ENCODE data around the gene ZNHIT1. TPM values are rescaled to one million over a fixed set of nuclear protein-coding genes. Genes with fewer than 3 reads are reported as not detected.

ZNHIT1 gene
- total RNA-seq, 1 donor from 2014 or later = 66.9 TPM

DNA sequence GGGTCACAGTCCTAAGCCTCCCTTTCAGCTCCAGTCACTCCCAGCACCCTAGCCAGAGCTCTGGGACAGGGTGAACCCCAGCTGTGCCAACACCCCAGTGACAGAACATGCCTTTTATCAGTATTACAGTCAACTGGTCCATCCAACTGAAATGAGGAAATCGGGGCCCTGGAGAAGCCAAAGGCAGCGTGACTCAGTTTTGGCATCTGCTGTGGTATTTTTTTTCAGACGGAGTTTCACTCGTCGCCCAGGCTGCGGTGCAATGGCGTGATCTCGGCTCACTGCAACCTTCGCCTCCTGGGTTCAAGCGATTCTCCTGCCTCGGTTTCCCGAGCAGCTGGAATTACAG, 23.0 kb downstream of the ZNHIT1 start:
- Histone ChIP-seq H3K27me3 (ENCODE audit: control insufficient read depth, insufficient read depth, low read length) (no peaks in the 10 kb centered on the region), H3K4me3 (ENCODE audit: low read depth, low read length) (no peak overlapping the region), H3K36me3 (ENCODE audit: control insufficient read depth, insufficient read depth, low read length) (peaks cover 32% of the 10 kb centered on the region)
- DNase-seq (ENCODE audit: low read depth) = no peak
- FAIRE-seq = no peak
- TF ChIP-seq, protein P1, sequence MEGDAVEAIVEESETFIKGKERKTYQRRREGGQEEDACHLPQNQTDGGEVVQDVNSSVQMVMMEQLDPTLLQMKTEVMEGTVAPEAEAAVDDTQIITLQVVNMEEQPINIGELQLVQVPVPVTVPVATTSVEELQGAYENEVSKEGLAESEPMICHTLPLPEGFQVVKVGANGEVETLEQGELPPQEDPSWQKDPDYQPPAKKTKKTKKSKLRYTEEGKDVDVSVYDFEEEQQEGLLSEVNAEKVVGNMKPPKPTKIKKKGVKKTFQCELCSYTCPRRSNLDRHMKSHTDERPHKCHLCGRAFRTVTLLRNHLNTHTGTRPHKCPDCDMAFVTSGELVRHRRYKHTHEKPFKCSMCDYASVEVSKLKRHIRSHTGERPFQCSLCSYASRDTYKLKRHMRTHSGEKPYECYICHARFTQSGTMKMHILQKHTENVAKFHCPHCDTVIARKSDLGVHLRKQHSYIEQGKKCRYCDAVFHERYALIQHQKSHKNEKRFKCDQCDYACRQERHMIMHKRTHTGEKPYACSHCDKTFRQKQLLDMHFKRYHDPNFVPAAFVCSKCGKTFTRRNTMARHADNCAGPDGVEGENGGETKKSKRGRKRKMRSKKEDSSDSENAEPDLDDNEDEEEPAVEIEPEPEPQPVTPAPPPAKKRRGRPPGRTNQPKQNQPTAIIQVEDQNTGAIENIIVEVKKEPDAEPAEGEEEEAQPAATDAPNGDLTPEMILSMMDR (IDR thresholded peaks at IDR 0.05; ENCODE audit: insufficient read depth, low read length, severe bottlenecking) = no peak

DNA sequence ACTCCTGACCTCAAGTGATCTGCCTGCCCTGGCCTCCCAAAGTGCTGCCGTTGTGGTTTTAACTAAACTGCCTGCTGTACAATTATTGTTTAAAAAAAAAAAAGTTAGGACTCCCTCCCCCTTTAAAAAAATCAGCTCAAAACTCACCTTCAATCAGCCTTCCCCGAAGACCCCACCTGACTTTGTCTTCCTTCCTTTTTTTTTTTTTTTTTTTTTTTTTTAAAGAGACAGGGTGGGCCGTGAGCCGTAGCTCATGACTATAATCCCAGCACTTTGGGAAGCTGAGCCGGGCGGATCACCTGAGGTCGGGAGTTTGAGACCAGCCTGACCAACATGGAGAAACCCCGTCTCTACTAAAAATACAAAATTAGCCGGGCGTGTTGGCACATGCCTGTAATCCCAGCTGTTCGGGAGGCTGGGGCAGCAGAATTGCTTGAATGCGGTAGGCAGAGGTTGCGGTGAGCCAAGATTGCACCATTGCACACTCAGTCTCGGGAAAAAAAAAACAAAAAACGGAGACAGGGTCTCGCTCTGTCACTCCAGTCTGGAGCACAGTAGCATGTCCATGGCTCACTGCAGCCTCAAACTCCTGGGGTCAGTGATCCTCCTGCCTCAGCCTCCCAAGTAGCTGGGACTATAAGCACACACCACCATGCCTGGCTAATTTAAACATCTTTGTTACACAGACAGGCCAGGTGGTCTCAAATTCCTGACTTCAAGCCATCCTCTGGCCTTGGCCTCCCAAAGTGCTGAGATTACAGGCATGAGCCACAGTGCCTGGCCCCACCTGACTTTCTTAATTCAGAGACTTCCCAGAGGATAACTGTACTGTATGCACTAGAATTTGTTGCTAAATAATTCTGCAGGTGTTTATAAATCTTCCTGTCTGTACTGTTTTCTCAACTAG, 23.7 kb downstream of the ZNHIT1 start:
- FAIRE-seq = no peak
- peak; percentile 56 for DNase-seq (ENCODE audit: low read depth)
- TF ChIP-seq, protein P1 (IDR thresholded peaks at IDR 0.05; ENCODE audit: insufficient read depth, low read length, severe bottlenecking) = no peak
- Histone ChIP-seq H3K4me3 (ENCODE audit: low read depth, low read length) (no peak overlapping the region), H3K36me3 (ENCODE audit: control insufficient read depth, insufficient read depth, low read length) (peaks cover 29% of the 10 kb centered on the region), H3K27me3 (ENCODE audit: control insufficient read depth, insufficient read depth, low read length) (no peaks in the 10 kb centered on the region)

DNA sequence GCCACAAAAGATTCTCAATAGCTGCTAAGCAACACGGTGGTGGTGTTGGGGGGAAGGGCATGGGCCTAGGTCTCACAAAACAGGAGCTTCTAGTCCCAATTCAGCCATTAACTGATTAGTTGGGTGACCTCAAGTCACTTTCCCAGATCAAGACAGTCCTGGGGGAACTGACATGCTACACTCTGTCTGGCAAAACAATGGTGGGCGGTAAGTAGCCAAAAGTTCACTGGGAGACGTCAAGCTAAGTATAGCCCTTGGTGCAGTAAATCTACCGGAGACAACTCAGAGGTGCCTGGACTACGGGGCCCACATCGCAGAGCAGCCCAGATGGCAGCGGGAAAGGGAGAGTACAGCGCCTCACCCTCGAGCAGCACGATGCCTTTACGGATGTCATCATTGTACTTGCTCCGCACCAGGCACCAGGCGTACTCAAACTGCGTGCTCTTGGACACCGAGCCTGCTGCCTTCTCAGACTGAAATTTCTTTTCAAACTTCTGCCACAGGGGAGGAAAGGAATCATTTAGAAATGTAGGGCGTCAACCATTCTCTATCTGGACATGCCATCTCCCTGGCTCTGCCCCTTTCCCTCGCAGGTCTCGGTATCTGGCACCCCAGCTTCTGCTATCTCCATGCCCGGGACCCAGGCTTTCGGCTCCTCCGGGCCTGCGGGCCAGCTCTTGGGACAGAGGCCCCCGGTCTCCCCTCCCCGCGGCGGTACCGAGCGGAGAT, 25.8 kb downstream of the ZNHIT1 start:
- DNase-seq (ENCODE audit: low read depth) (no peak), FAIRE-seq (no peak)
- peaks cover 19% of the 10 kb centered on the region for H3K36me3 ChIP-seq (ENCODE audit: control insufficient read depth, insufficient read depth, low read length)
- H3K4me3 ChIP-seq (ENCODE audit: low read depth, low read length) = peak overlapping the region; percentile 88
- TF ChIP-seq, protein P1 (IDR thresholded peaks at IDR 0.05; ENCODE audit: insufficient read depth, low read length, severe bottlenecking) = no peak
- no peaks in the 10 kb centered on the region for H3K27me3 ChIP-seq (ENCODE audit: control insufficient read depth, insufficient read depth, low read length)

DNA sequence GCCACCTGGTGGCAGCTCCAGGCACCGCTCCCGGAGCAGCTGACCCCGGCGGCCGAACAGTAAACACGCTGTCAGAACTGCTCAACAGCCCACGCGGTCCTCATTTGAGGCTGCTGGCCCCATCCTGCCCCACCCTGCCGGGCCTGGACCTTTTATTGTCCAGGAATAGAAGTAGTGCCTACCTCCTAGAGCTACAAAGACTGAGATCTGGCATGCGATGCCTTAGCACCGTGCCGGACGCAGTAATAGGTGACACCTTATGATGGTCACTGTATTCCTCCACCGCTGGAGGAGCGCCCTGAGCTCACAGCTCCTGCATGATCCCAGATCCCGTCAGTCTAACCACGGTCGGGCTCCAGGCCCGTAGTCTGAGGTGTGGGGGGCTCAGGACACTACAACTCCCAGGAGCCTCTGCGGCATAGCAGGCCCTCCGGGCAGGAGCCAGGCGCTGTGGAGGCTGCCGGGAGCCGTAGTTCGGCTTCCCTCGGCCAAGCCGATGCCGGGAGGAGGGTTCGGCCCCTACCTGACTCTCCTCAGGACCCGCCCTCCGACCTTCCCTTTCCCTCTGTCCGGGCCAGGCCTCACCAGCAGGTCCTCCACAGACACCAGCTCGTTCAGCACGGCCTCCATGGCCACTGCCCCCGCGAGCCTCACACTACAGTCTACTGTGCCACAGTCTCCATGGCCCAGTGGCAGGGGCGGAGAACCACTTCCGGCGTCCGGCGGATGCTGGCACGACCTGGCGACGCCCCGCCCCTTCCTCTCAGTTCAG, 26.6 kb downstream of the ZNHIT1 start, which contains the start of gene FIS1:
Gene FIS1, minus strand, starts transcription at position 707 of the 772 bp plus-strand sequence. Its CDS starts 77 bp downstream, at position 630.
- TF ChIP-seq, protein P1 (IDR thresholded peaks at IDR 0.05; ENCODE audit: insufficient read depth, low read length, severe bottlenecking) = peak; percentile 89
- peak within 1 kb of the TSS; percentile 88 for H3K4me3 ChIP-seq (ENCODE audit: low read depth, low read length)
- FAIRE-seq (no peak), DNase-seq (ENCODE audit: low read depth) (peak; percentile 78)
- no peaks in the 10 kb centered on the region for H3K27me3 ChIP-seq (ENCODE audit: control insufficient read depth, insufficient read depth, low read length)
- H3K36me3 ChIP-seq (ENCODE audit: control insufficient read depth, insufficient read depth, low read length) = peaks cover 16% of the 10 kb centered on the region

DNA sequence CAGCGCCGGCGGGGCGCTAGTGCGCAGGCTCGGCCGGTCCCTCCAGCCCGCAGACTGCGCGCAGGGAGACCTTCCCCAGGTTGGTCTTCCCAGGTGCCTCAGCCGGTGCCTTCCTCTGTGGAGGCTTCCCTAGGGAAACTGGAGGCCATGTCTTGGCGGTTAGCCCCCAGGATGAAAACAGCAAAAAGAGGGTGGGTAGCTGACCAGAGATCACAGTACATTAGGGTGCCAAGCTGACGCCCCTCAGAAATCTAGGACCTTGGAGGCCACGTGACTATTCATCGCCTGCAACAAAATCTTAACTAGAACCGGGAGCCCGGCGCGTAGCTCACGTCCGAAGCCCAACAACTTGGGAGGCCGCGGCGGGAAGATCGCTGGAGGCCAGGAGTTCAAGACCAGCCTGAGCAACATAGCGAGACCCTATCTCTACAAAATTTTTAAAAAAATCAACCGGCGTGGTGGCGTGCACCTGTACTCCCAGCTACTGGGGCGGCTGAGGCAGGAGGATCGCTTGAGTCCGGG, 27.2 kb downstream of the ZNHIT1 start:
- TF ChIP-seq, protein P1 (IDR thresholded peaks at IDR 0.05; ENCODE audit: insufficient read depth, low read length, severe bottlenecking) = no peak
- no peak for FAIRE-seq
- no peak for DNase-seq (ENCODE audit: low read depth)
- H3K4me3 ChIP-seq (ENCODE audit: low read depth, low read length) = peak overlapping the region; percentile 88
- H3K36me3 ChIP-seq (ENCODE audit: control insufficient read depth, insufficient read depth, low read length) = peaks cover 12% of the 10 kb centered on the region
- no peaks in the 10 kb centered on the region for H3K27me3 ChIP-seq (ENCODE audit: control insufficient read depth, insufficient read depth, low read length)

All from bronchial epithelial cell (primary cell).